HepG2 (cell line): Measurements from ENCODE around the gene TAPBP. TPM values are rescaled to one million over a fixed set of nuclear protein-coding genes. Genes with fewer than 3 reads are reported as not detected.
A peak's percentile ranks its signal among the peaks of the same experiment; 100 is the strongest.

ENCODE experiments used
- CCAR2 ChIP-seq: fragments of 200-400 bp; formaldehyde crosslinking; optimal IDR thresholded peaks from 2 replicates; pipeline ENCODE3; 2018; ENCODE audit warnings: low read depth, mild to moderate bottlenecking, low read length, moderate library complexity
- FLYWCH1 ChIP-seq: sonication (generic); formaldehyde crosslinking; IDR thresholded peaks from 2 replicates; pipeline ENCODE4 v1.8.1; 2023; ENCODE audit warnings: mild to moderate bottlenecking, missing genetic modification reagents
- HDAC6 ChIP-seq: fragments of 200-600 bp; sonication (generic); IDR thresholded peaks from 2 replicates; pipeline ENCODE4 v1.7.0; 2017; ENCODE audit warnings: mild to moderate bottlenecking, antibody characterized with exemption, low read length, low read depth
- HOXA7 ChIP-seq: sonication (generic); formaldehyde crosslinking; IDR thresholded peaks from 2 replicates; pipeline ENCODE4 v1.8.1; 2022; ENCODE audit warnings: mild to moderate bottlenecking, missing genetic modification reagents, moderate library complexity
- KAT8 ChIP-seq: IDR thresholded peaks from 2 replicates; pipeline ENCODE4 v1.6.1; 2016; ENCODE audit warnings: missing genetic modification reagents, missing compliant biosample characterization
- KLF12 ChIP-seq: sonication (generic); formaldehyde crosslinking; IDR thresholded peaks from 2 replicates; pipeline ENCODE4 v1.4.0; 2020; ENCODE audit warnings: missing genetic modification reagents, borderline replicate concordance
- MTA3 ChIP-seq: sonication (generic); formaldehyde crosslinking; IDR thresholded peaks from 2 replicates; pipeline ENCODE4 v1.4.0; 2020; ENCODE audit warnings: missing genetic modification reagents
- MXD4 ChIP-seq: IDR thresholded peaks from 2 replicates; pipeline ENCODE4 v1.6.1; 2016; ENCODE audit warnings: mild to moderate bottlenecking, missing biosample characterization, missing genetic modification reagents
- RXRA ChIP-seq: sonication (generic); formaldehyde crosslinking; IDR thresholded peaks from 2 replicates; pipeline ENCODE4 v1.5.1; 2020; ENCODE audit warnings: missing genetic modification reagents
- SALL1 ChIP-seq: sonication (generic); formaldehyde crosslinking; IDR thresholded peaks from 2 replicates; pipeline ENCODE4 v1.8.0; 2022; ENCODE audit warnings: mild to moderate bottlenecking, missing genetic modification reagents
- TRIM24 ChIP-seq: sonication (generic); formaldehyde crosslinking; IDR thresholded peaks from 2 replicates; pipeline ENCODE4 v1.8.0; 2022; ENCODE audit warnings: mild to moderate bottlenecking, missing genetic modification reagents
- ZBTB20 ChIP-seq: sonication (generic); formaldehyde crosslinking; IDR thresholded peaks from 2 replicates; pipeline ENCODE4 v1.8.1; 2023; ENCODE audit warnings: missing genetic modification reagents, low read depth, mild to moderate bottlenecking, borderline replicate concordance
- ZBTB3 ChIP-seq: sonication (generic); formaldehyde crosslinking; IDR thresholded peaks from 2 replicates; pipeline ENCODE4 v1.4.0; 2020; ENCODE audit warnings: low read depth, mild to moderate bottlenecking, moderate library complexity, missing genetic modification reagents, borderline replicate concordance
- ZNF232 ChIP-seq: sonication (generic); formaldehyde crosslinking; IDR thresholded peaks from 2 replicates; pipeline ENCODE4 v1.4.0; 2020; ENCODE audit warnings: missing genetic modification reagents, borderline replicate concordance
- ZNF280B ChIP-seq: sonication (generic); formaldehyde crosslinking; IDR thresholded peaks from 2 replicates; pipeline ENCODE4 v1.5.0; 2020; ENCODE audit warnings: missing genetic modification reagents, mild to moderate bottlenecking, borderline replicate concordance
- ZNF546 ChIP-seq: sonication (generic); formaldehyde crosslinking; conservative IDR thresholded peaks from 2 replicates; pipeline ENCODE4 v1.8.1; 2023; ENCODE audit warnings: mild to moderate bottlenecking, missing genetic modification reagents
- ZNF713 ChIP-seq: sonication (generic); formaldehyde crosslinking; IDR thresholded peaks from 2 replicates; pipeline ENCODE4 v1.4.0; 2020; ENCODE audit warnings: mild to moderate bottlenecking, missing genetic modification reagents
- ZNF75D ChIP-seq: sonication (generic); formaldehyde crosslinking; IDR thresholded peaks from 2 replicates; pipeline ENCODE4 v1.8.1; 2023; ENCODE audit warnings: missing genetic modification reagents, mild to moderate bottlenecking, borderline replicate concordance
- ZNF883 ChIP-seq: sonication (generic); formaldehyde crosslinking; IDR thresholded peaks from 2 replicates; pipeline ENCODE4 v1.5.1; 2020; ENCODE audit warnings: mild to moderate bottlenecking, missing genetic modification reagents; ENCODE audit errors: not compliant biosample characterization
- ZSCAN29 ChIP-seq: sonication (generic); formaldehyde crosslinking; conservative IDR thresholded peaks from 2 replicates; pipeline ENCODE4 v1.4.0; 2020; ENCODE audit warnings: mild to moderate bottlenecking, missing genetic modification reagents
- polyA plus RNA-seq, 8 experiments: library from polyadenylated mRNA; depleted of rRNA in 3 of 8; stranded (reverse) in 7 of 8; unstranded in 1 of 8; fragments of >200 nt; fragmentation: Illumina TruSeq in 4 of 8; extraction: Trizol in 4 of 8; gene quantifications; 2 replicates each; pipeline versions ENCODE4 v1.2.1 to v1.2.3, GENCODE V29; 2011 to 2016; ENCODE audit warnings: low read depth in 4 of 8, missing spikeins in 1 of 8, mixed read lengths in 1 of 8; ENCODE audit not compliant: insufficient read depth in 1 of 8
- total RNA-seq, 5 experiments: library from RNA; depleted of rRNA; stranded (reverse); fragments of >200 nt; fragmentation: Illumina TruSeq; extraction: Trizol; gene quantifications; 2 replicates each; pipeline ENCODE4 v1.2.3, GENCODE V29; 2016; ENCODE audit warnings: low read depth in 1 of 5
- TF ChIP-seq, protein P1 (sequence below): sonication (generic); formaldehyde crosslinking; IDR thresholded peaks from 2 replicates; pipeline ENCODE4 v1.8.0; 2022; ENCODE audit warnings: missing genetic modification reagents, low read depth, mild to moderate bottlenecking, borderline replicate concordance
- TF ChIP-seq, protein P2 (sequence below): IDR thresholded peaks from 2 replicates; pipeline ENCODE4 v1.6.1; 2016; ENCODE audit warnings: missing biosample characterization, missing genetic modification reagents, low read depth
- TF ChIP-seq, protein P3 (sequence below): sonication (generic); formaldehyde crosslinking; IDR thresholded peaks from 2 replicates; pipeline ENCODE4 v1.4.0; 2020; ENCODE audit warnings: missing genetic modification reagents

Gene TAPBP
- total and polyA plus RNA-seq, 2 of the 13 experiments (the other 11 are each of a cell fraction or from before 2014, with no cell fraction given) = 27.4 to 32.3 TPM

DNA sequence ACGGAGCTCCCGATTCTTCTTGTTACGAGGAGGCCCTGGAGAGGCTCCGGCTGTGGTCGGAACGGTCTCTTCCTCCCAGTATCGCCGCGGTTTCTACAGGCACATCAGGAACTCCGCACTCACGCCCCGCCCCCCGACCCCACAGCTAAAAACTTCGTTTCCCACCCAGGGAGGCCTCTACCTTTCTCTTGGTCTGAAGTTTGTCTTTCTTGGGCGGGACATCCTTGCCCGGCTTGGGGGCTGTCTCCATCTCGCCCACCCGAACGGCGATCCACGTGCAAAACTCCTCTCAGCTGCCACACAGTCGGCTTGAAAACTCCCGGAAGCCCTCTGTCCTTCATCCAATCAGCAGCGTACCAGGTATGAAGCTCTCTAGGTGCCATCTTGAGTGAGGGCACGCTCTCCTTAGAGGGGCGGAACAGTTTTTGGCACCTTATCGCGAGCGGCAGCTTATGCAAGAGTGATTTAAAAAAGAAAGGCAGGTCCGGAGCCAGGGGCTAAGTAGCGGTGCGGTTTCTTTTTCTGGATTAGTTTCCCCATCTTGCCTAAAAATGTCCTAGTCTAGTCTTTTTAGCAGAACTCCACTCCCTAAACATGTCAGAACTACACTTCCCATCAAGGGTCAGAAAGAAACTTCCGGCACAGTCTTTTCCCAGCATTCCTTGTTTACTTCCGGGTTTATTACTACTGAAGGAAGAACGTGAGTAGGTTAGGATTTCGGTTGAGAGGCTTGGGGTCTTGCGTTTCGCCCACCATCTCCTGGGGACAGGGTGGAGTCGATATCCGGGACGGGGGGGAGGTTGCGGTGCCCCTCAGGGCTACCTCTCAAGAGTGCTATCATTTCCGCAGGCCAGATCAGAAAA is 24.7 kb downstream of the TAPBP start, which contains the start of the genes PFDN6 and WDR46 (continued):
- no peak for TF ChIP-seq ZNF280B
- no peak for TF ChIP-seq HDAC6
- TF ChIP-seq MTA3 (CRISPR knock-in tag) = no peak
- no peak for TF ChIP-seq ZBTB20 (CRISPR knock-in tag)
- TF ChIP-seq, protein P1, sequence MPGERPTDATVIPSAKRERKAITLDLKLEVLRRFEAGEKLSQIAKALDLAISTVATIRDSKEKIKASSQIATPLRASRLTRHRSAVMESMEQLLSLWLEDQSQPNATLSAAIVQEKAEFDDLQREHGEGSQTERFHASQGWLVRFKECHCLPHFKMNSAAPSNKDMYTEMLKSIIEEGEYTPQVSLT (CRISPR knock-in tag) = no peak
- TF ChIP-seq KLF12 (CRISPR knock-in tag) = no peak; the same call in 1 of the 2 replicates
- no peak for TF ChIP-seq FLYWCH1 (CRISPR knock-in tag)
- TF ChIP-seq, protein P2, sequence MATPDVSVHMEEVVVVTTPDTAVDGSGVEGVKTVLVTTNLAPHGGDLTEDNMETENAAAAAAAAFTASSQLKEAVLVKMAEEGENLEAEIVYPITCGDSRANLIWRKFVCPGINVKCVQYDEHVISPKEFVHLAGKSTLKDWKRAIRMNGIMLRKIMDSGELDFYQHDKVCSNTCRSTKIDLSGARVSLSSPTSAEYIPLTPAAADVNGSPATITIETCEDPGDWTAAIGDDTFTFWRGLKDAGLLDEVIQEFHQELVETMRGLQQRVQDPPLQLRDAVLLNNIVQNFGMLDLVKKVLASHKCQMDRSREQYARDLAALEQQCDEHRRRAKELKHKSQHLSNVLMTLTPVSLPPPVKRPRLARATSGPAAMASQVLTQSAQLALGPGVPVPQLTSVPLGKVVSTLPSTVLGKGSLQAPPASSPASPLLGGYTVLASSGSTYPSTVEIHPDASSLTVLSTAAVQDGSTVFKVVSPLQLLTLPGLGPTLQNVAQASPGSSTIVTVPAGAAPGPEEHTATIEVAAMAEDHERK (CRISPR knock-in tag) = 0 out of 2 replicates have a peak, but pooled peaks have one; percentile 33
- TF ChIP-seq ZNF75D (CRISPR knock-in tag) = no peak
- no peak for TF ChIP-seq TRIM24 (CRISPR knock-in tag)
- no peak for TF ChIP-seq HOXA7 (CRISPR knock-in tag)
- TF ChIP-seq SALL1 (CRISPR knock-in tag) = peak; percentile 48
- no peak for TF ChIP-seq ZNF713 (CRISPR knock-in tag)
- TF ChIP-seq, protein P3, sequence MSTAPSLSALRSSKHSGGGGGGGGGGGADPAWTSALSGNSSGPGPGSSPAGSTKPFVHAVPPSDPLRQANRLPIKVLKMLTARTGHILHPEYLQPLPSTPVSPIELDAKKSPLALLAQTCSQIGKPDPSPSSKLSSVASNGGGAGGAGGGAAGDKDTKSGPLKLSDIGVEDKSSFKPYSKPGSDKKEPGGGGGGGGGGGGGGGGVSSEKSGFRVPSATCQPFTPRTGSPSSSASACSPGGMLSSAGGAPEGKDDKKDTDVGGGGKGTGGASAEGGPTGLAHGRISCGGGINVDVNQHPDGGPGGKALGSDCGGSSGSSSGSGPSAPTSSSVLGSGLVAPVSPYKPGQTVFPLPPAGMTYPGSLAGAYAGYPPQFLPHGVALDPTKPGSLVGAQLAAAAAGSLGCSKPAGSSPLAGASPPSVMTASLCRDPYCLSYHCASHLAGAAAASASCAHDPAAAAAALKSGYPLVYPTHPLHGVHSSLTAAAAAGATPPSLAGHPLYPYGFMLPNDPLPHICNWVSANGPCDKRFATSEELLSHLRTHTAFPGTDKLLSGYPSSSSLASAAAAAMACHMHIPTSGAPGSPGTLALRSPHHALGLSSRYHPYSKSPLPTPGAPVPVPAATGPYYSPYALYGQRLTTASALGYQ (CRISPR knock-in tag) = no peak; the same call in 1 of the 2 replicates
- TF ChIP-seq ZNF232 (CRISPR knock-in tag) = no peak; the same call in 1 of the 2 replicates
- TF ChIP-seq KAT8 = peak; percentile 97
- TF ChIP-seq ZNF883 (CRISPR knock-in tag) = no peak
- peak; percentile 62; the same call in 1 of the 2 replicates for TF ChIP-seq ZSCAN29
- no peak; the same call in 1 of the 2 replicates for TF ChIP-seq ZBTB3 (CRISPR knock-in tag)
- TF ChIP-seq CCAR2 = no peak
- TF ChIP-seq ZNF546 (CRISPR knock-in tag) = peak; percentile 64; the same call in 1 of the 2 replicates
- peak; percentile 93; the same call in 1 of the 2 replicates for TF ChIP-seq MXD4 (CRISPR knock-in tag)
- TF ChIP-seq RXRA (CRISPR knock-in tag) = no peak; the same call in 1 of the 2 replicates
